DOHH2 (cell line): ENCODE measurements around the gene SCNN1A.
A peak's percentile ranks its signal among the peaks of the same experiment; 100 is the strongest.

Source experiments
- H3F3A ChIP-seq: fragments of 200-600 bp; sonication (generic), shearing (Covaris generic); 2 replicates; pipeline ENCODE4 v1.6.0; 2016; ENCODE audit warnings: antibody characterized with exemption, mild to moderate bottlenecking; ENCODE audit not compliant: control insufficient read depth, insufficient read depth
- H3K27ac ChIP-seq: fragments of 200-600 bp; sonication (generic); 2 replicates; pipeline ENCODE4 v1.5.1; 2014; ENCODE audit warnings: low read depth, mild to moderate bottlenecking, low read length, moderate library complexity
- H3K27me3 ChIP-seq: fragments of 200-600 bp; sonication (generic); 2 replicates; pipeline ENCODE4 v1.6.1; 2014; ENCODE audit warnings: mild to moderate bottlenecking, low read length, mixed read lengths; ENCODE audit not compliant: control insufficient read depth
- H3K36me3 ChIP-seq: fragments of 200-600 bp; sonication (generic); 2 replicates; pipeline ENCODE4 v1.6.1; 2014; ENCODE audit warnings: mild to moderate bottlenecking, low read length, moderate library complexity, mixed read lengths; ENCODE audit not compliant: control insufficient read depth
- H3K4me1 ChIP-seq: fragments of 200-600 bp; sonication (generic); 2 replicates; pipeline ENCODE4 v1.6.1; 2014; ENCODE audit warnings: mild to moderate bottlenecking, low read length, mixed read lengths; ENCODE audit not compliant: control insufficient read depth
- H3K4me2 ChIP-seq: fragments of 200-600 bp; sonication (generic); 2 replicates; pipeline ENCODE4 v1.6.0; 2014; ENCODE audit warnings: mild to moderate bottlenecking, low read length, moderate library complexity
- H3K4me3 ChIP-seq: fragments of 200-600 bp; sonication (generic); 2 replicates; pipeline ENCODE4 v1.5.1; 2014; ENCODE audit warnings: mild to moderate bottlenecking, low read length, mixed read lengths
- H3K79me2 ChIP-seq: fragments of 200-600 bp; sonication (generic); 2 replicates; pipeline ENCODE4 v1.6.1; 2014; ENCODE audit warnings: mild to moderate bottlenecking, low read length, mixed read lengths; ENCODE audit not compliant: control insufficient read depth
- H3K9me2 ChIP-seq: fragments of 200-600 bp; sonication (generic); replicated peaks from 2 replicates; pipeline ENCODE4 v1.6.1; 2014; ENCODE audit warnings: mild to moderate bottlenecking, low read length, mixed read lengths; ENCODE audit not compliant: control insufficient read depth
- H3K9me3 ChIP-seq: fragments of 200-600 bp; sonication (generic); 2 replicates; pipeline ENCODE4 v1.6.1; 2014; ENCODE audit warnings: antibody characterized with exemption, low read length, mixed read lengths; ENCODE audit not compliant: control insufficient read depth, insufficient read depth
- H4K20me1 ChIP-seq: fragments of 200-600 bp; sonication (generic); 2 replicates; pipeline ENCODE4 v1.6.0; 2014; ENCODE audit warnings: low read depth, mild to moderate bottlenecking, antibody characterized with exemption, low read length, moderate library complexity; ENCODE audit not compliant: control insufficient read depth, insufficient read depth
- EZH2phosphoT487 ChIP-seq: fragments of 200-600 bp; sonication (generic); IDR thresholded peaks from 2 replicates; pipeline ENCODE4 v1.6.1; 2017; ENCODE audit warnings: borderline replicate concordance, mild to moderate bottlenecking, antibody characterized with exemption, low read length, moderate library complexity, mixed read lengths
- TF ChIP-seq, protein P1 (sequence below): fragments of 200-600 bp; sonication (generic); IDR thresholded peaks from one replicate; pipeline ENCODE4 v1.5.1; 2014; ENCODE audit warnings: antibody characterized with exemption, mild to moderate bottlenecking, low read depth, low read length; ENCODE audit not compliant: poor library complexity, severe bottlenecking

SCNN1A gene

GRCh38 chr12:6375269-6376078, at the start of gene SCNN1A:
SCNN1A (minus strand) TSS chr12:6375563; CDS start chr12:6374783, 780 bp downstream.
- Histone ChIP-seq H3K9me2 (no peaks in the 10 kb centered on the region), H3K36me3 (no peaks in the 10 kb centered on the region), H3K9me3 (no peaks in the 10 kb centered on the region), H3K4me1 (peaks cover 7% of the 10 kb centered on the region; the same call in 1 of the 2 replicates), H3K79me2 (no peaks in the 10 kb centered on the region), H3K4me3 (no peak within 1 kb of the TSS), H3K27ac (no peak within 1 kb of the TSS), H3K27me3 (peaks cover 46% of the 10 kb centered on the region), H3K4me2 (no peak within 1 kb of the TSS), H4K20me1 (no peaks in the 10 kb centered on the region), H3F3A (no peaks in the 10 kb centered on the region)
- TF ChIP-seq, protein P1, sequence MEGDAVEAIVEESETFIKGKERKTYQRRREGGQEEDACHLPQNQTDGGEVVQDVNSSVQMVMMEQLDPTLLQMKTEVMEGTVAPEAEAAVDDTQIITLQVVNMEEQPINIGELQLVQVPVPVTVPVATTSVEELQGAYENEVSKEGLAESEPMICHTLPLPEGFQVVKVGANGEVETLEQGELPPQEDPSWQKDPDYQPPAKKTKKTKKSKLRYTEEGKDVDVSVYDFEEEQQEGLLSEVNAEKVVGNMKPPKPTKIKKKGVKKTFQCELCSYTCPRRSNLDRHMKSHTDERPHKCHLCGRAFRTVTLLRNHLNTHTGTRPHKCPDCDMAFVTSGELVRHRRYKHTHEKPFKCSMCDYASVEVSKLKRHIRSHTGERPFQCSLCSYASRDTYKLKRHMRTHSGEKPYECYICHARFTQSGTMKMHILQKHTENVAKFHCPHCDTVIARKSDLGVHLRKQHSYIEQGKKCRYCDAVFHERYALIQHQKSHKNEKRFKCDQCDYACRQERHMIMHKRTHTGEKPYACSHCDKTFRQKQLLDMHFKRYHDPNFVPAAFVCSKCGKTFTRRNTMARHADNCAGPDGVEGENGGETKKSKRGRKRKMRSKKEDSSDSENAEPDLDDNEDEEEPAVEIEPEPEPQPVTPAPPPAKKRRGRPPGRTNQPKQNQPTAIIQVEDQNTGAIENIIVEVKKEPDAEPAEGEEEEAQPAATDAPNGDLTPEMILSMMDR = no peak
- no peak for TF ChIP-seq EZH2phosphoT487

DNA sequence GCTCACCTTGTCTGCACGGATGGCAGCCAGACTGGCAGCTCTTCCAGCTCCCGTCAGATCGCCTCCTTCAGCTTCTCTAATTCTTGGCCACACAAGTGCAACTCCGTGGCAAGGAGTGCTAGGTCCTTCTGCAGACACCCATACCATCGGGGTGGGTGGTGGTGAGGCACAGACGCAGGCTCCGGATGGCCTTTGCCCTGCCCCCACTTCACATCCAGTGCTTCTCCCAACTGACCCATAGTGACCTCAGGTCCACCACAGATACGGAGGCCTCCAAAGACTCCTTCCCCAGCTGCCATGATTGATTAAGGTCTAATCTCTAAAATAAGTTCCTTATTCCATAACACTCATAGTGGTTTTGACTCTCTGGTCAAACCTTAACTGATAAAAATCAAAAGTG, 49.5 kb upstream of the SCNN1A start:
- TF ChIP-seq, protein P1 = no peak
- TF ChIP-seq EZH2phosphoT487 = no peak
- Histone ChIP-seq H3K27ac (peak overlapping the region; percentile 98), H3K79me2 (no peaks in the 10 kb centered on the region), H3K4me1 (peaks cover 69% of the 10 kb centered on the region), H3K9me3 (no peaks in the 10 kb centered on the region), H3K4me3 (peak overlapping the region; percentile 51), H3F3A (peaks cover 51% of the 10 kb centered on the region), H3K4me2 (peak overlapping the region; percentile 90), H3K27me3 (peaks cover 3% of the 10 kb centered on the region; the same call in 1 of the 2 replicates), H3K9me2 (no peaks in the 10 kb centered on the region), H4K20me1 (no peaks in the 10 kb centered on the region), H3K36me3 (no peaks in the 10 kb centered on the region)

DNA sequence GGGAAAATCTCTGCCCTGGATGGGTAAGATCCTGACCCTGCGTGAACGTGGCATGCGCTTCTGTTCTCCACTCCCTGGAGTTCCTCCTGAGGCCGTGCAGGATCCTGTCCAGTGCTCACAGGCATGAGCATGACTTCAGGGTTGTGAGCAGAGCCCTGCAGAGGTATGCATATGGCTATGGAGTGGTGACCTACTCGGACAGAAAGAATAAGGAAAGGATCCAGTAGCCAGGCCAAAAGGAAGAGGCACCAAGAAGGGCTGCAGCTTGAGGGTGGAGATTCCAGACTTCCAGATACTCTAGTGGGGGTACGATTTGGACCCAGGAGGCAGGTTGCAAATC, 48.6 kb upstream of the SCNN1A start:
- H3K4me1 ChIP-seq = peaks cover 60% of the 10 kb centered on the region
- H3K9me2 ChIP-seq = no peaks in the 10 kb centered on the region
- H3K9me3 ChIP-seq = no peaks in the 10 kb centered on the region
- H3F3A ChIP-seq = peaks cover 46% of the 10 kb centered on the region
- peak overlapping the region; percentile 60 for H3K4me3 ChIP-seq
- peaks cover 3% of the 10 kb centered on the region; the same call in 1 of the 2 replicates for H3K27me3 ChIP-seq
- H3K79me2 ChIP-seq = no peaks in the 10 kb centered on the region
- no peak for TF ChIP-seq EZH2phosphoT487
- TF ChIP-seq, protein P1 = no peak
- no peaks in the 10 kb centered on the region for H4K20me1 ChIP-seq
- H3K36me3 ChIP-seq = no peaks in the 10 kb centered on the region
- peak overlapping the region; percentile 90 for H3K4me2 ChIP-seq
- peak overlapping the region; percentile 98 for H3K27ac ChIP-seq
